NCI-H2196 treated with DMSO at 0.1 percent for 48 hours (cell line): Measurements from ENCODE around the gene CEP290.
"Not testable (repeated sequence)": the region's sequence is repeated elsewhere in the genome, so short reads cannot be mapped to it uniquely, and the experiment has no call there.

Experiments used
- DNase-seq: peaks from one replicate; lab custom pipeline; 2025; ENCODE audit not compliant: unreplicated experiment; lab: John Stamatoyannopoulos, UW

CEP290 gene

GRCh38 chr12:88142610-88142991, 713 bp upstream of the CEP290 start:
- DNase-seq, result no peak

- no peak for DNase-seq
These were observed 489 bp downstream of the CEP290 start for GRCh38 chr12:88141425-88141773.

GRCh38 chr12:88139711-88140110, 2.2 kb downstream of the CEP290 start:
- DNase-seq, result not testable (repeated sequence)

GRCh38 chr12:88133181-88133580, 8.7 kb downstream of the CEP290 start:
- not testable (repeated sequence) for DNase-seq

- no peak for DNase-seq
These were observed 9.5 kb downstream of the CEP290 start for GRCh38 chr12:88132392-88132791.

- DNase-seq, result no peak
These were observed 14.0 kb downstream of the CEP290 start for GRCh38 chr12:88127855-88128254.

- DNase-seq, result no peak
These were observed 14.8 kb downstream of the CEP290 start for GRCh38 chr12:88127099-88127498.

GRCh38 chr12:88122666-88123065, 19.2 kb downstream of the CEP290 start:
- DNase-seq, result no peak

- no peak for DNase-seq
These were observed 28.0 kb downstream of the CEP290 start for GRCh38 chr12:88113871-88114270.

- peak; percentile 34 for DNase-seq
These were observed 30.7 kb downstream of the CEP290 start for GRCh38 chr12:88111074-88111652.

GRCh38 chr12:88108021-88108420, 33.9 kb downstream of the CEP290 start:
- DNase-seq, result no peak

- DNase-seq, result no peak
These were observed 48.3 kb downstream of the CEP290 start for GRCh38 chr12:88093573-88093972.

GRCh38 chr12:88092771-88093170, 49.1 kb downstream of the CEP290 start:
- DNase-seq, result no peak

- no peak for DNase-seq
These were observed 57.7 kb downstream of the CEP290 start for GRCh38 chr12:88084210-88084609.

- DNase-seq, result no peak
These were observed 58.3 kb downstream of the CEP290 start for GRCh38 chr12:88083634-88084033.

GRCh38 chr12:88081247-88081646, 60.6 kb downstream of the CEP290 start:
- DNase-seq, result no peak

- DNase-seq, result no peak
These were observed 74.6 kb downstream of the CEP290 start for GRCh38 chr12:88067301-88067700.

- DNase-seq, result no peak
These were observed 78.5 kb downstream of the CEP290 start for GRCh38 chr12:88063375-88063774.

- DNase-seq, result no peak
These were observed 79.4 kb downstream of the CEP290 start for GRCh38 chr12:88062474-88062873.

- no peak for DNase-seq
These were observed 83.2 kb downstream of the CEP290 start for GRCh38 chr12:88058719-88059077.

- DNase-seq, result no peak
These were observed 83.7 kb downstream of the CEP290 start for GRCh38 chr12:88057994-88058718.

GRCh38 chr12:88056571-88056970, 85.3 kb downstream of the CEP290 start:
- DNase-seq, result no peak

GRCh38 chr12:88052686-88053085, 89.2 kb downstream of the CEP290 start:
- peak; percentile 28 for DNase-seq
